Measurements from ENCODE around the gene BRPF1.

DNA sequence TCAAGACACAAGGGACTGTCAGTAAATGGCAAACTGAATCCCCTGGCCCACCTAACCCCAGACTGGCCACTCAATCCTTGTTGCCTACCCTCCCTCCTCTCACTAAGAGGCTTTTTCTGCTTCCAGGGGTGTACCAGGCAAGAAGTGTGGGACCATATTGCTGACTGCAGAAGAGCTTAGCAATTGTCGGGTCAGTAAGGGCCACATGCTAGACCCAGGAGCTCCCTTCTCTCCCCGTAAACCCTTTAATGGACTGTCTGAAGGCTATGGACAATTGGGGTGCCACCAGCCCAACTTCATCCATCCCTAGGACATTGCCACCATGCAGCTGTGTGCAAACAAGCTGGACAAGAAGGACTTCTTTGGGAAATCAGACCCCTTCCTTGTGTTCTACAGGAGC lies 19.1 kb upstream of the BRPF1 start:
- TF ChIP-seq IRF3 (IDR thresholded peaks at IDR 0.05; ENCODE audit: low read depth, low read length): no peak
- TF ChIP-seq TCF12 (IDR thresholded peaks at IDR 0.05): no peak
- no peak for TF ChIP-seq EZH2phosphoT487 (IDR thresholded peaks at IDR 0.05; ENCODE audit: borderline replicate concordance, low read depth)
- TF ChIP-seq SMC3 (IDR thresholded peaks at IDR 0.05; ENCODE audit: low read depth, low read length): no peak
- no peak for TF ChIP-seq GATA2 (CRISPR knock-in tag; IDR thresholded peaks at IDR 0.05)
- TF ChIP-seq ZBTB33 (IDR thresholded peaks at IDR 0.05; ENCODE audit: borderline replicate concordance, low read depth): no peak
- no peak for TF ChIP-seq EP300 (IDR thresholded peaks at IDR 0.05; ENCODE audit: borderline replicate concordance in 1 of 2, low read depth in 1 of 2, low read length in 1 of 2)
- no peak for TF ChIP-seq TAF1 (IDR thresholded peaks at IDR 0.05; ENCODE audit: borderline replicate concordance, low read depth, low read length)
- TF ChIP-seq, protein P1, sequence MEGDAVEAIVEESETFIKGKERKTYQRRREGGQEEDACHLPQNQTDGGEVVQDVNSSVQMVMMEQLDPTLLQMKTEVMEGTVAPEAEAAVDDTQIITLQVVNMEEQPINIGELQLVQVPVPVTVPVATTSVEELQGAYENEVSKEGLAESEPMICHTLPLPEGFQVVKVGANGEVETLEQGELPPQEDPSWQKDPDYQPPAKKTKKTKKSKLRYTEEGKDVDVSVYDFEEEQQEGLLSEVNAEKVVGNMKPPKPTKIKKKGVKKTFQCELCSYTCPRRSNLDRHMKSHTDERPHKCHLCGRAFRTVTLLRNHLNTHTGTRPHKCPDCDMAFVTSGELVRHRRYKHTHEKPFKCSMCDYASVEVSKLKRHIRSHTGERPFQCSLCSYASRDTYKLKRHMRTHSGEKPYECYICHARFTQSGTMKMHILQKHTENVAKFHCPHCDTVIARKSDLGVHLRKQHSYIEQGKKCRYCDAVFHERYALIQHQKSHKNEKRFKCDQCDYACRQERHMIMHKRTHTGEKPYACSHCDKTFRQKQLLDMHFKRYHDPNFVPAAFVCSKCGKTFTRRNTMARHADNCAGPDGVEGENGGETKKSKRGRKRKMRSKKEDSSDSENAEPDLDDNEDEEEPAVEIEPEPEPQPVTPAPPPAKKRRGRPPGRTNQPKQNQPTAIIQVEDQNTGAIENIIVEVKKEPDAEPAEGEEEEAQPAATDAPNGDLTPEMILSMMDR (IDR thresholded peaks at IDR 0.05): no peak
- TF ChIP-seq MEF2A (IDR thresholded peaks at IDR 0.05; ENCODE audit: borderline replicate concordance, low read depth): no peak
- TF ChIP-seq TEAD4 (IDR thresholded peaks at IDR 0.05; ENCODE audit: borderline replicate concordance, insufficient read depth): no peak
- no peak for TF ChIP-seq USF1 (IDR thresholded peaks at IDR 0.05; ENCODE audit: borderline replicate concordance, low read depth)
- no peak for TF ChIP-seq YY1 (IDR thresholded peaks at IDR 0.05; ENCODE audit: low read depth)
- no peak for TF ChIP-seq USF2 (IDR thresholded peaks at IDR 0.05; ENCODE audit: borderline replicate concordance, low read depth, low read length)
